ENCODE data around the gene FERMT2. TPM values are rescaled to one million over a fixed set of nuclear protein-coding genes. Genes with fewer than 3 reads are reported as not detected.
A peak's percentile ranks its signal among the peaks of the same experiment; 100 is the strongest.
"Not testable (repeated sequence)": the region's sequence is repeated elsewhere in the genome, so short reads cannot be mapped to it uniquely, and the experiment has no call there.

FERMT2 gene
- total RNA-seq, 2 donors from 2014 or later: 197 to 225 TPM

DNA sequence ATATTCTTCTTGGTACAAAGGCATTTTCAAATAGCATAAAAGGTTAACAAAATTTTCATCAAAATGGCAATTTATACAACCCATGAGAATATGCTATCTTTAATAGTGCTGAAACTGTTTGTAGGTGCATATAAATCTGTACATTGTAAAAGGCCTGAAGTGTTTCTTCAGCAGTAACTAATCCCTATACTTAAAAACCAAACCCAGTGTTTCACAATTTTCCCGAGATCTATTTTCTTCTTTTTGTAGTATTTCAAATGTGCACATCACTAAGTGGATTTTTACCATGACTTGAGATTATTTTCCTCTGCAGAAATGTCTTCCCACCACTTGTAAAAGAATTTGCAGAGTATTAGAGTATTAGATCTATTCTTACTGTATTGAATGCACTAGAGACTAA is 76.5 kb downstream of the FERMT2 start:
- Histone ChIP-seq H3K4me1 (ENCODE audit: control insufficient read depth in 1 of 2, low read depth in 2 of 2) (peaks cover 27 to 33% of the 10 kb centered on the region in 2 donors), H3K36me3 (peaks cover 42% of the 10 kb centered on the region)
- TF ChIP-seq, protein P1, sequence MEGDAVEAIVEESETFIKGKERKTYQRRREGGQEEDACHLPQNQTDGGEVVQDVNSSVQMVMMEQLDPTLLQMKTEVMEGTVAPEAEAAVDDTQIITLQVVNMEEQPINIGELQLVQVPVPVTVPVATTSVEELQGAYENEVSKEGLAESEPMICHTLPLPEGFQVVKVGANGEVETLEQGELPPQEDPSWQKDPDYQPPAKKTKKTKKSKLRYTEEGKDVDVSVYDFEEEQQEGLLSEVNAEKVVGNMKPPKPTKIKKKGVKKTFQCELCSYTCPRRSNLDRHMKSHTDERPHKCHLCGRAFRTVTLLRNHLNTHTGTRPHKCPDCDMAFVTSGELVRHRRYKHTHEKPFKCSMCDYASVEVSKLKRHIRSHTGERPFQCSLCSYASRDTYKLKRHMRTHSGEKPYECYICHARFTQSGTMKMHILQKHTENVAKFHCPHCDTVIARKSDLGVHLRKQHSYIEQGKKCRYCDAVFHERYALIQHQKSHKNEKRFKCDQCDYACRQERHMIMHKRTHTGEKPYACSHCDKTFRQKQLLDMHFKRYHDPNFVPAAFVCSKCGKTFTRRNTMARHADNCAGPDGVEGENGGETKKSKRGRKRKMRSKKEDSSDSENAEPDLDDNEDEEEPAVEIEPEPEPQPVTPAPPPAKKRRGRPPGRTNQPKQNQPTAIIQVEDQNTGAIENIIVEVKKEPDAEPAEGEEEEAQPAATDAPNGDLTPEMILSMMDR (IDR thresholded peaks at IDR 0.05): no peak

DNA sequence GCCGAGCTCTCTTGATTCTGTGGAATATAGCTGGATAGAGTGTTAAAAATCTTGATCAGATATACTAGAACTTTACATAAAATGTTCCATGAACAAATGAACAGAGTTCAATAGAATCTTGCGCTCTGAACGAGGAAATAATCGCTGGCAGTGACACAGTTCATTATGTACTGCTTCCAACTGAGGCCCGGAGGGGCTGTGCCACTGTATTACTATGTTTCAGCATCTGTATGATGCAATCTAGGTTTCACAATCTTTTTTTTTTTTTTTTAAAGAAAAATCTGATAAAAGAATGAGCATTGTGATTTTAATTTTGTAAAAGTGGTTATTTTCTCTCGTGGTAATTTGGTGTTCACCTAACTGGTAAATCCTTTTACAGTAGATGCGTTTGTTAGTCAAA is 77.2 kb downstream of the FERMT2 start:
- TF ChIP-seq, protein P1 (IDR thresholded peaks at IDR 0.05): no peak
- no peak overlapping the region for H3K4me3 ChIP-seq
- H3K36me3 ChIP-seq: peaks cover 49% of the 10 kb centered on the region
- H3K4me1 ChIP-seq (ENCODE audit: control insufficient read depth in 1 of 2, low read depth in 2 of 2): peaks cover 24 to 30% of the 10 kb centered on the region in 2 donors
- no peaks in the 10 kb centered on the region for H3K9me3 ChIP-seq
- DNase-seq (ENCODE audit: low spot score): no peak
- H3K27ac ChIP-seq: peak overlapping the region in 1 of 2 donors; percentile 37
- no peak for ATAC-seq (ENCODE audit: insufficient number of reproducible peaks, low FRiP score, low read depth)
- H3K27me3 ChIP-seq (replicated peaks; ENCODE audit: insufficient read depth): no peaks in the 10 kb centered on the region

More for the DNA sequence above, 76.5 kb downstream of the FERMT2 start:
- Histone ChIP-seq H3K4me3 (no peak overlapping the region), H3K27ac (no peak overlapping the region), H3K9me3 (no peaks in the 10 kb centered on the region), H3K27me3 (replicated peaks; ENCODE audit: insufficient read depth) (no peaks in the 10 kb centered on the region)
- DNase-seq (ENCODE audit: low spot score) (no peak), ATAC-seq (ENCODE audit: insufficient number of reproducible peaks, low FRiP score, low read depth) (no peak)

DNA sequence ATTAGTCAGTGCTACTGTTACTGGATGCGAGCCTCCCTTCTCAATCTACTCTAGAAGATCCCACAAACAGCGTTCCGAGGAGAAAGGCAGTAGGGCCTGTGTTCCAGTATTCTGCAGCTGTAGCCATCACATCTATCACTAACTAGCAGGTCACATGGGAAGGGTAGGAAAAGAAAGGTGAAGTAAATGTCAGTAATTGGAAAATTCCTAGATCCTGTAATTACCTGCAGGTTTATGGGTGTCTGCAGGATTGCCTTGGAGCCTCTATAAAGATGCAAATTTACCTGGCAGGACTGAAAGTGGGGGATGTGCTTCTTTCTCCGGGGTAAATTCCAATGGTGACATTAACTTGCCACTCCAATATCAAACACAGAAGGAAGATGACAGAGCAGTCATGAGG is 77.8 kb downstream of the FERMT2 start:
- no peak for DNase-seq (ENCODE audit: low spot score)

DNA sequence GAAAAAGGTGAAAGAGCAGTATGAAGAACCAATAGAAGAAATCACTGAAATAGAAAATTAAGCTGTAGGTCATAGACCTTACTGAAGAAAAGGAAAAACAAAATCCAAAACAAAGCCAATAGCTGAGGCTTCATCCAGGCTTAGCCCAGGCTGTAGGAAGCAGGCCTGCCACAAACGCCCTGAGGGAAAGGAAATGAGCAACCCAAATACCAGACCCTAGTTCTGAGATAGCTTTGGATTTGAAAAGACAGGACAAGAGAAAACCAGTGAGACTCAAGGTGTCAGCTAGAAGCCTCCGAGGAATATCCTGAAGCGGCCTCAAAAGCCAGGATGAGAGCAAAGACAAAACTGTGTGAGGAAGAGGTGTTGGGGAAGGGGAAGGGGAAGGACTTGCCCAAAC is 79.2 kb downstream of the FERMT2 start:
- Histone ChIP-seq H3K9me3 (no peaks in the 10 kb centered on the region), H3K4me3 (no peak overlapping the region), H3K27ac (no peak overlapping the region), H3K36me3 (peaks cover 62% of the 10 kb centered on the region), H3K4me1 (ENCODE audit: control insufficient read depth in 1 of 2, low read depth in 2 of 2) (peaks cover 12 to 19% of the 10 kb centered on the region in 2 donors), H3K27me3 (replicated peaks; ENCODE audit: insufficient read depth) (no peaks in the 10 kb centered on the region)
- DNase-seq (ENCODE audit: low spot score): no peak
- no peak for ATAC-seq (ENCODE audit: insufficient number of reproducible peaks, low FRiP score, low read depth)
- TF ChIP-seq, protein P1 (IDR thresholded peaks at IDR 0.05): no peak

More for the DNA sequence above, 77.8 kb downstream of the FERMT2 start:
- Histone ChIP-seq H3K27ac (peak overlapping the region in 1 of 2 donors; percentile 37), H3K36me3 (peaks cover 55% of the 10 kb centered on the region), H3K4me3 (no peak overlapping the region), H3K9me3 (no peaks in the 10 kb centered on the region), H3K27me3 (replicated peaks; ENCODE audit: insufficient read depth) (no peaks in the 10 kb centered on the region), H3K4me1 (ENCODE audit: control insufficient read depth in 1 of 2, low read depth in 2 of 2) (peaks cover 19 to 24% of the 10 kb centered on the region in 2 donors)
- TF ChIP-seq, protein P1 (IDR thresholded peaks at IDR 0.05): no peak
- no peak for ATAC-seq (ENCODE audit: insufficient number of reproducible peaks, low FRiP score, low read depth)

DNA sequence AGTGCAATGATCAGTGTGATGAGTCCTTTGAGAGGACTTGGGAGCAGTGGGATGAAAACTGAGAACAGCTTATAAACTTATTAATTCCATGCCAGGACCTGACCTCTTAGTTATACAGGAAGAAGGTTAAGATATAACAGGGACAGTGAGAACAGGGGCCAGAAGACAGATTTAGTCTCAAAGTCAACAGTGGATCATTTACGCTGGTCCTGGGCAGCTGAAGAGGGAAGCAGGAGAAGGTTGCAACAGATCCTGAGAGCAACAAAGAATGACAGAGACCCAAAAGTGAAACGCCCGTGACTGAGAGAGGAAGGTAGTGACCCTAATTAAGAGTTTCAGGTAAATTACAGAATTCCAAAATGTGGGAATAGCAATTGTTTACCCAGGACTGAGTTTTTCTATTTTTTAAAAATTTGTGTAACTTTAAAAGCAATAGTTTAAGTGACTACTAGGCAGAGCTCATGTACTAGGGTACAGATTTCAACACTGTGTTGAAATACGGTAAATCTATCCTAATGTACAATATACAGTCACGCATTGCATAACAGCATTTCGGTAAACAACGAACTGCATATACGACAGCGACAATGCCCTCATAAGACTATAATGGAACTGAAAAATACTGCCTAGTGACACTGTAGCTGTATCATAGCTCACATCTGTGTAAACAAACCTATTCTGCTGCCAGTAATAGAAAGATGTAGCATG is 81.8 kb downstream of the FERMT2 start:
- peaks cover 73% of the 10 kb centered on the region for H3K36me3 ChIP-seq
- TF ChIP-seq, protein P1 (IDR thresholded peaks at IDR 0.05): no peak
- H3K27ac ChIP-seq: no peak overlapping the region
- H3K4me3 ChIP-seq: no peak overlapping the region
- H3K27me3 ChIP-seq (replicated peaks; ENCODE audit: insufficient read depth): no peaks in the 10 kb centered on the region
- H3K4me1 ChIP-seq (ENCODE audit: control insufficient read depth in 1 of 2, low read depth in 2 of 2): peaks cover 3 to 24% of the 10 kb centered on the region in 2 donors
- ATAC-seq (ENCODE audit: insufficient number of reproducible peaks, low FRiP score, low read depth) (no peak), DNase-seq (ENCODE audit: low spot score) (no peak)
- H3K9me3 ChIP-seq: no peaks in the 10 kb centered on the region

DNA sequence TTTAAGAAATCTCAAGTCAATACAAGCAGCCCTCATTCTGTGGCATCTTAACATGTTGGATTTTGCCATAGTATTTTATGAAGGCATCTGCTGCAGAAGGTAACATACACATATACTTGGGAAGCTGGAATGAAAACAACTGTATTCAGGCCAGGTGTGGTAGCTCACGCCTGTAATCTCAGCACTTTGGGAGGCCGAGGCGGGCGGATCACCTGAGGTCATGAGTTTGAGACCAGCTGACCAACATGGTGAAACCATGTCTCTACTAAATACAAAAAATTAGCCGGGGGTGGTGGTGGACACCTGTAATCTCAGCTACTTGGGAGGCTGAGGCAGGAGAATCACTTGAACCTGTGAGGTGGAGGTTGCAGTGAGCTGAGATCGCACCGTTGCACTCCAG is 86.0 kb downstream of the FERMT2 start:
- H3K4me3 ChIP-seq; DNase-seq (ENCODE audit: low spot score); H3K27ac ChIP-seq; H3K9me3 ChIP-seq; ATAC-seq (ENCODE audit: insufficient number of reproducible peaks, low FRiP score, low read depth); H3K27me3 ChIP-seq (replicated peaks; ENCODE audit: insufficient read depth): not testable (repeated sequence)
- Histone ChIP-seq H3K36me3 (peaks cover 44% of the 10 kb centered on the region), H3K4me1 (ENCODE audit: control insufficient read depth in 1 of 2, low read depth in 2 of 2) (peaks cover 0 to 36% of the 10 kb centered on the region in 2 donors)

Data from thoracic aorta (tissue), 2 donors.